SK-N-SH treated with all-trans-retinoic acid at 6 μM for 48 hours (cell line): Measurements from ENCODE around the gene CDH7.

Experiments
- ATAC-seq: fragments of 200-7000 bp; cut with Tn5 transposase; 3 replicates; pipeline ENCODE4 v1.9.1; 2020; ENCODE audit warnings: mild to moderate bottlenecking, moderate library complexity
- ARNTL ChIP-seq: fragments of 450-650 bp; formaldehyde crosslinking; IDR thresholded peaks from 2 replicates; pipeline ENCODE4 v1.5.0; 2020; ENCODE audit warnings: low read depth, mild to moderate bottlenecking, moderate library complexity, borderline replicate concordance
- BACH2 ChIP-seq: fragments of 250-450 bp; sonication (Bioruptor Pico); IDR thresholded peaks from 2 replicates; pipeline ENCODE4 v1.9.0; 2021; ENCODE audit warnings: mild to moderate bottlenecking, borderline replicate concordance
- CREB5 ChIP-seq: fragments of 250-450 bp; sonication (Bioruptor Pico); IDR thresholded peaks from 2 replicates; pipeline ENCODE4 v1.5.1; 2020; ENCODE audit warnings: low read depth, mild to moderate bottlenecking, moderate library complexity
- CSDC2 ChIP-seq: fragments of 250-450 bp; sonication (Bioruptor Pico); IDR thresholded peaks from 2 replicates; pipeline ENCODE4 v1.5.0; 2020; ENCODE audit warnings: mild to moderate bottlenecking, moderate library complexity
- CSRNP3 ChIP-seq: fragments of 250-450 bp; sonication (Bioruptor Pico); IDR thresholded peaks from 2 replicates; pipeline ENCODE4 v1.5.1; 2021; ENCODE audit warnings: mild to moderate bottlenecking, moderate library complexity
- ESRRG ChIP-seq: fragments of 250-450 bp; sonication (Bioruptor Pico); IDR thresholded peaks from 2 replicates; pipeline ENCODE4 v1.6.1; 2021; ENCODE audit warnings: mild to moderate bottlenecking
- GLIS3 ChIP-seq: fragments of 250-450 bp; sonication (Bioruptor Pico); IDR thresholded peaks from 2 replicates; pipeline ENCODE4 v1.5.0; 2020; ENCODE audit warnings: mild to moderate bottlenecking, moderate library complexity
- ISL1 ChIP-seq: fragments of 250-450 bp; sonication (Bioruptor Pico); IDR thresholded peaks from 2 replicates; pipeline ENCODE4 v2.1.2; 2022; ENCODE audit warnings: mild to moderate bottlenecking, moderate library complexity
- OSR1 ChIP-seq: fragments of 250-450 bp; sonication (Bioruptor Pico); IDR thresholded peaks from 2 replicates; pipeline ENCODE4 v1.8.0; 2022; ENCODE audit warnings: moderate library complexity, mild to moderate bottlenecking, inconsistent platforms
- PATZ1 ChIP-seq: fragments of 250-450 bp; sonication (Bioruptor Pico); IDR thresholded peaks from 2 replicates; pipeline ENCODE4 v1.8.0; 2020; ENCODE audit warnings: mild to moderate bottlenecking, moderate library complexity, borderline replicate concordance
- POU6F1 ChIP-seq: fragments of 250-450 bp; sonication (Bioruptor Pico); IDR thresholded peaks from 2 replicates; pipeline ENCODE4 v1.8.0; 2021; ENCODE audit warnings: low read depth, mild to moderate bottlenecking, moderate library complexity, borderline replicate concordance
- PPARA ChIP-seq: fragments of 250-450 bp; sonication (Bioruptor Pico); IDR thresholded peaks from 2 replicates; pipeline ENCODE4 v1.5.0; 2020; ENCODE audit warnings: mild to moderate bottlenecking, borderline replicate concordance
- RARB ChIP-seq: fragments of 250-450 bp; sonication (Bioruptor Pico); IDR thresholded peaks from 2 replicates; pipeline ENCODE4 v1.8.0; 2021; ENCODE audit warnings: mild to moderate bottlenecking, moderate library complexity
- SNAI2 ChIP-seq: fragments of 250-450 bp; sonication (Bioruptor Pico); IDR thresholded peaks from 2 replicates; pipeline ENCODE4 v1.5.0; 2020; ENCODE audit warnings: mild to moderate bottlenecking, moderate library complexity
- TCF4 ChIP-seq: fragments of 250-450 bp; sonication (Bioruptor Pico); IDR thresholded peaks from 2 replicates; pipeline ENCODE4 v1.8.0; 2021; ENCODE audit warnings: mild to moderate bottlenecking, moderate library complexity, borderline replicate concordance
- TOX ChIP-seq: fragments of 250-450 bp; sonication (Bioruptor Pico); IDR thresholded peaks from 2 replicates; pipeline ENCODE4 v1.8.0; 2021; ENCODE audit warnings: mild to moderate bottlenecking, moderate library complexity, borderline replicate concordance
- TSHZ2 ChIP-seq: fragments of 250-450 bp; sonication (Bioruptor Pico); IDR thresholded peaks from 2 replicates; pipeline ENCODE4 v1.5.0; 2020; ENCODE audit warnings: mild to moderate bottlenecking, moderate library complexity
- ZC3H10 ChIP-seq: fragments of 250-450 bp; sonication (Bioruptor Pico); IDR thresholded peaks from 2 replicates; pipeline ENCODE4 v1.5.1; 2021; ENCODE audit warnings: mild to moderate bottlenecking, moderate library complexity
- ZFP30 ChIP-seq: fragments of 450-650 bp; formaldehyde crosslinking; IDR thresholded peaks from 2 replicates; pipeline ENCODE4 v1.5.0; 2022; ENCODE audit warnings: mild to moderate bottlenecking, moderate library complexity
- ZNF565 ChIP-seq: fragments of 450-650 bp; formaldehyde crosslinking; conservative IDR thresholded peaks from 2 replicates; pipeline ENCODE4 v1.5.0; 2020; ENCODE audit warnings: low read depth, mild to moderate bottlenecking, moderate library complexity
- ZNF70 ChIP-seq: fragments of 450-650 bp; formaldehyde crosslinking; IDR thresholded peaks from 2 replicates; pipeline ENCODE4 v1.5.0; 2020; ENCODE audit warnings: mild to moderate bottlenecking, moderate library complexity
- ZNF8 ChIP-seq: fragments of 450-650 bp; formaldehyde crosslinking; IDR thresholded peaks from 2 replicates; pipeline ENCODE4 v1.5.0; 2020; ENCODE audit warnings: mild to moderate bottlenecking, moderate library complexity

CDH7 gene

GRCh38 chr18:65755616-65756015, 4.8 kb downstream of the CDH7 start:
- ATAC-seq, result no peak
- no peak for TF ChIP-seq CSRNP3
- TF ChIP-seq TOX (CRISPR knock-in tag), result no peak
- no peak for TF ChIP-seq PATZ1 (CRISPR knock-in tag)
- TF ChIP-seq ZNF565 (CRISPR knock-in tag), result no peak
- TF ChIP-seq BACH2 (CRISPR knock-in tag), result no peak
- no peak for TF ChIP-seq SNAI2 (CRISPR knock-in tag)
- no peak for TF ChIP-seq ARNTL (CRISPR knock-in tag)
- no peak for TF ChIP-seq PPARA (CRISPR knock-in tag)
- TF ChIP-seq TCF4 (CRISPR knock-in tag), result no peak
- TF ChIP-seq ISL1 (CRISPR knock-in tag), result no peak
- TF ChIP-seq GLIS3 (CRISPR knock-in tag), result no peak
- no peak for TF ChIP-seq CREB5
- TF ChIP-seq ZFP30 (CRISPR knock-in tag), result no peak
- TF ChIP-seq RARB (CRISPR knock-in tag), result no peak
- no peak for TF ChIP-seq POU6F1 (CRISPR knock-in tag)
- TF ChIP-seq OSR1 (CRISPR knock-in tag), result no peak
- no peak for TF ChIP-seq ZNF8 (CRISPR knock-in tag)
- TF ChIP-seq TSHZ2 (CRISPR knock-in tag), result no peak
- TF ChIP-seq CSDC2 (CRISPR knock-in tag), result no peak

GRCh38 chr18:65760457-65760856, 9.6 kb downstream of the CDH7 start:
- no peak for TF ChIP-seq CREB5
- no peak for TF ChIP-seq ZNF565 (CRISPR knock-in tag)
- TF ChIP-seq RARB (CRISPR knock-in tag), result no peak
- no peak for TF ChIP-seq TOX (CRISPR knock-in tag)
- TF ChIP-seq ZC3H10, result no peak
- no peak for TF ChIP-seq ARNTL (CRISPR knock-in tag)
- TF ChIP-seq ZFP30 (CRISPR knock-in tag), result no peak
- TF ChIP-seq ZNF70, result no peak
- TF ChIP-seq SNAI2 (CRISPR knock-in tag), result no peak
- no peak for TF ChIP-seq TCF4 (CRISPR knock-in tag)
- no peak for TF ChIP-seq POU6F1 (CRISPR knock-in tag)
- no peak for TF ChIP-seq PATZ1 (CRISPR knock-in tag)
- no peak for TF ChIP-seq GLIS3 (CRISPR knock-in tag)
- no peak for TF ChIP-seq CSDC2 (CRISPR knock-in tag)
- TF ChIP-seq ESRRG, result no peak
- TF ChIP-seq OSR1 (CRISPR knock-in tag), result no peak
- no peak for TF ChIP-seq CSRNP3
- no peak for TF ChIP-seq ISL1 (CRISPR knock-in tag)
- ATAC-seq, result no peak
